HL-60 (cell line): Measurements from ENCODE around the gene ENDOU.

Experiments
- DNase-seq, 2 experiments: peaks; one replicate each; pipeline ENCODE4 v3.0.0-alpha.2; 2010 to 2020; ENCODE audit warnings: low read depth in 1 of 2, low spot score in 1 of 2
- H3K27ac ChIP-seq: fragments of 250-450 bp; sonication (Bioruptor Pico); replicated peaks from 2 replicates; pipeline ENCODE4 v1.5.1; 2020; ENCODE audit warnings: mild to moderate bottlenecking, moderate library complexity
- H3K27me3 ChIP-seq: fragments of 250-450 bp; sonication (Bioruptor Pico); 2 replicates; pipeline ENCODE4 v1.5.1; 2021; ENCODE audit warnings: mild to moderate bottlenecking, moderate library complexity; ENCODE audit not compliant: insufficient read depth, poor library complexity, severe bottlenecking
- H3K4me3 ChIP-seq: replicated peaks from 2 replicates; pipeline ENCODE4 v1.5.1; 2011; ENCODE audit warnings: mild to moderate bottlenecking, control low read depth, low read length; ENCODE audit not compliant: insufficient read depth
- GABPA ChIP-seq: IDR thresholded peaks from 2 replicates; pipeline ENCODE4 v1.6.1; 2012; ENCODE audit warnings: low read depth
- POLR2AphosphoS5 ChIP-seq: IDR thresholded peaks from 2 replicates; pipeline ENCODE4 v1.6.1; 2012; ENCODE audit warnings: low read depth
- SPI1 ChIP-seq: IDR thresholded peaks from 2 replicates; pipeline ENCODE4 v1.6.1; 2012; ENCODE audit warnings: low read depth, mild to moderate bottlenecking, borderline replicate concordance
- TF ChIP-seq, protein P1 (sequence below): IDR thresholded peaks from 2 replicates; pipeline ENCODE4 v1.6.1; 2012; ENCODE audit warnings: low read depth; ENCODE audit not compliant: insufficient replicate concordance
- TF ChIP-seq, protein P2 (sequence below): IDR thresholded peaks from one replicate; pipeline ENCODE4 v1.5.1; 2011; ENCODE audit warnings: low read length, control low read depth, inconsistent platforms; ENCODE audit not compliant: insufficient read depth

Gene ENDOU

DNA sequence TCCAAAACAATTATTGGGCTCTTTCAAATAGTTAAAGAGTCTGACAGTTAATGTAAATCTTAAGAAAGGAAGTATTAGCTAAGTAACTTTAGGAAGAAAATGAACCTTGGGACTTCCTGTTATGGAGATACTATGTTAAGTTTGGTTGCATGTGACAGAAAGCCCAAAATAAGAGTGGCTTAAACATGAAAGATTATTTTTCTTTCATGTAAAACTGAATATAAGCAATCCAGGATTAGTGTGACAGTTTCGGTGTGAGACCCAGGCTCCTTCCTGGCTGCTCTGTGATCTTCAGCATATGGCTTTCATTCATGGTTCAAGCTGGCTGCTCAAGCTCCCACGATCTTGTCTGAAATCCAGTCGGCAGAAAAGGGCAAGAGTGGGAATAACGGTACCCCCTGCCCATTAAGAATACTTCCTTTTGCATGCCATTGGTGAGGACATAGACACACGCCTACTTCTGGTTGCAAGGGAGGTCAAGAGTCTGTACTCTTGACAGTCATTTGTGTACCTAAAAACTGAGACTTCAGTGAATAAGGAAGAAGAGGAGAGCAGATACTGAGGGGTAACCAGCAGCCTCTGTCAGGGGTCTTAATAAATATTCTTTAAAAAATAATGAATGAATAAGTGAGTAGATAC is 17.3 kb downstream of the ENDOU start:
- Histone ChIP-seq H3K4me3 (peak overlapping the region; percentile 8), H3K27me3 (no peaks in the 10 kb centered on the region), H3K27ac (peak overlapping the region; percentile 90)
- TF ChIP-seq SPI1, result peak; percentile 63
- no peak for TF ChIP-seq GABPA
- TF ChIP-seq, protein P1, sequence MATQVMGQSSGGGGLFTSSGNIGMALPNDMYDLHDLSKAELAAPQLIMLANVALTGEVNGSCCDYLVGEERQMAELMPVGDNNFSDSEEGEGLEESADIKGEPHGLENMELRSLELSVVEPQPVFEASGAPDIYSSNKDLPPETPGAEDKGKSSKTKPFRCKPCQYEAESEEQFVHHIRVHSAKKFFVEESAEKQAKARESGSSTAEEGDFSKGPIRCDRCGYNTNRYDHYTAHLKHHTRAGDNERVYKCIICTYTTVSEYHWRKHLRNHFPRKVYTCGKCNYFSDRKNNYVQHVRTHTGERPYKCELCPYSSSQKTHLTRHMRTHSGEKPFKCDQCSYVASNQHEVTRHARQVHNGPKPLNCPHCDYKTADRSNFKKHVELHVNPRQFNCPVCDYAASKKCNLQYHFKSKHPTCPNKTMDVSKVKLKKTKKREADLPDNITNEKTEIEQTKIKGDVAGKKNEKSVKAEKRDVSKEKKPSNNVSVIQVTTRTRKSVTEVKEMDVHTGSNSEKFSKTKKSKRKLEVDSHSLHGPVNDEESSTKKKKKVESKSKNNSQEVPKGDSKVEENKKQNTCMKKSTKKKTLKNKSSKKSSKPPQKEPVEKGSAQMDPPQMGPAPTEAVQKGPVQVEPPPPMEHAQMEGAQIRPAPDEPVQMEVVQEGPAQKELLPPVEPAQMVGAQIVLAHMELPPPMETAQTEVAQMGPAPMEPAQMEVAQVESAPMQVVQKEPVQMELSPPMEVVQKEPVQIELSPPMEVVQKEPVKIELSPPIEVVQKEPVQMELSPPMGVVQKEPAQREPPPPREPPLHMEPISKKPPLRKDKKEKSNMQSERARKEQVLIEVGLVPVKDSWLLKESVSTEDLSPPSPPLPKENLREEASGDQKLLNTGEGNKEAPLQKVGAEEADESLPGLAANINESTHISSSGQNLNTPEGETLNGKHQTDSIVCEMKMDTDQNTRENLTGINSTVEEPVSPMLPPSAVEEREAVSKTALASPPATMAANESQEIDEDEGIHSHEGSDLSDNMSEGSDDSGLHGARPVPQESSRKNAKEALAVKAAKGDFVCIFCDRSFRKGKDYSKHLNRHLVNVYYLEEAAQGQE, result no peak
- DNase-seq, result no peak

DNA sequence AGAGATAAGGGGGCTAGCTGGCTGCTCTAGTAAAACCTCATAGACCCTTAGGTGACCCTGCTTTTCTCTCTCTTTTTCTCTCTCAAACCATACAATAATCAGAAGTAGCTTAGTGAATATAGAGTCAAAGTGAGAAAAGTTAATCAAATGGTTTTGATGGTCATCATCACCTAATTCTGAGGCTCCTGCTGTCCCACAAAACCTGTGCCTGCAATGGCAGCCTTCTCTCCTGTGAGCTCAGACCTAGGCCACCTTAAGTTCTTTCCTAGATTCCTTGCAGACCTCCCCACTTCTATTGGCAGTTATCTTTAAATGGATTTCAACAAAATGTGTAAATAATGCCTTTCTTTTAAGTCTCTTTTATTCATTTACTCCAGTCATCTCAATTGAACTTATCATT is 17.9 kb downstream of the ENDOU start:
- H3K27me3 ChIP-seq, result no peaks in the 10 kb centered on the region
- TF ChIP-seq POLR2AphosphoS5 (no peak), SPI1 (no peak), GABPA (no peak)
- TF ChIP-seq, protein P2, sequence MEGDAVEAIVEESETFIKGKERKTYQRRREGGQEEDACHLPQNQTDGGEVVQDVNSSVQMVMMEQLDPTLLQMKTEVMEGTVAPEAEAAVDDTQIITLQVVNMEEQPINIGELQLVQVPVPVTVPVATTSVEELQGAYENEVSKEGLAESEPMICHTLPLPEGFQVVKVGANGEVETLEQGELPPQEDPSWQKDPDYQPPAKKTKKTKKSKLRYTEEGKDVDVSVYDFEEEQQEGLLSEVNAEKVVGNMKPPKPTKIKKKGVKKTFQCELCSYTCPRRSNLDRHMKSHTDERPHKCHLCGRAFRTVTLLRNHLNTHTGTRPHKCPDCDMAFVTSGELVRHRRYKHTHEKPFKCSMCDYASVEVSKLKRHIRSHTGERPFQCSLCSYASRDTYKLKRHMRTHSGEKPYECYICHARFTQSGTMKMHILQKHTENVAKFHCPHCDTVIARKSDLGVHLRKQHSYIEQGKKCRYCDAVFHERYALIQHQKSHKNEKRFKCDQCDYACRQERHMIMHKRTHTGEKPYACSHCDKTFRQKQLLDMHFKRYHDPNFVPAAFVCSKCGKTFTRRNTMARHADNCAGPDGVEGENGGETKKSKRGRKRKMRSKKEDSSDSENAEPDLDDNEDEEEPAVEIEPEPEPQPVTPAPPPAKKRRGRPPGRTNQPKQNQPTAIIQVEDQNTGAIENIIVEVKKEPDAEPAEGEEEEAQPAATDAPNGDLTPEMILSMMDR, result no peak
- TF ChIP-seq, protein P1, result no peak
- peak overlapping the region; percentile 90 for H3K4me3 ChIP-seq
- DNase-seq, result no peak
- H3K27ac ChIP-seq, result peak overlapping the region; percentile 90

DNA sequence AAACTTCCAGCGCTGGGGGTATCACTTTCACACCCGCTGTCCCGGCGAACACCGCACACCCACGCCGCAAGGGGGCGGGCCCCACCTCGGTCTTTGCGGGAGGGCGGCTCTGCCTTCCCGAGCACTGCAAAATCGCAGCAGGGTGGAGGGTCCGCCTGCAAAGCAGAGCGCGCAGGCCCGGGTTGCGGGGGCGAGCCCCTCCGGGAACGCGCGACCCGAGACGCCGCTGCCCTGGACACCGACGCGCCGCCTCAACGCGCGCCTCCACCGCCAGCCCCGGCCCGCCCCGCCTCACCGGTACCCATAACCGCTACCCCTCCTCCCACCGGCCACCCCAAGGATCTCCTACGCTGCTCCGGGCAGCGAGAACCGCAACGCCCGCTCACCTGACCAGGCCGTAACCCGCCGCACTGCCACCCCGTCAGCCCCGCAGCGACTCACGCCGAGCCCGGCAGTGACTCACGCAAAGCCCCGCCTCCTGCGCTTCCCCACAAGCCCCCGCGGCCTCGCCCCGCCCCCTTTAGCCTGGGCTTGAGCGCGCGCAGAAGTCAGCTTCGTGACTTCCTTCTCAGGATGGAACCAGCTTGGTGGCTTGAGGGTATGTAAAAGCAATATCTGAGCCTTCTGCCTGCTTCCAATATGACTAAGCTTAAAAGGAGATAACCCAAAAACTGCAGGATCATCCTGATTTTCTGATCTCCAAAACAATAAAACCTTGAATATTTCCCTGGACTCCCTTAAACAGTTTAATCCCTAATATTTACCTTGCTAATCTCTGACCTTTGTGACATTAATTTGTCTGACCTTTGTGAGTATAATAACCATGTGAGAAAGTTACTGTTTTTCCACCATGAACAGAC is 19.5 kb downstream of the ENDOU start, which contains the start of gene RPAP3:
TSS of gene RPAP3 (minus strand) at position 465 of the 860 bp plus-strand sequence. CDS start 3,190 bp downstream, outside the sequence.
- TF ChIP-seq, protein P1, result peak; percentile 41
- TF ChIP-seq, protein P2, result no peak
- peak; percentile 65; the same call in 1 of the 2 replicates for TF ChIP-seq SPI1
- TF ChIP-seq POLR2AphosphoS5, result peak; percentile 88
- TF ChIP-seq GABPA, result no peak
- DNase-seq, result peak; percentile 94 to 97
- H3K27ac ChIP-seq, result peak within 1 kb of the TSS; percentile 90
- no peaks in the 10 kb centered on the region for H3K27me3 ChIP-seq
- H3K4me3 ChIP-seq, result peak within 1 kb of the TSS; percentile 90
